Body of pancreas (tissue), 4 donors: Measurements from ENCODE around the gene ADK. TPM values are rescaled to one million over a fixed set of nuclear protein-coding genes. Genes with fewer than 3 reads are reported as not detected.
A peak's percentile ranks its signal among the peaks of the same experiment; 100 is the strongest.

ENCODE experiments used
- ATAC-seq: fragments of 150-250 bp; one replicate; pipeline ENCODE4 v1.9.1; 2016
- DNase-seq, 4 donors: peaks; one replicate each; pipeline ENCODE4 v3.0.0-alpha.2; 2019
- H3K27ac ChIP-seq, 4 donors: fragments of 200-600 bp; sonication (generic); 1 replicate in 3 of 4; 2 replicates in 1 of 4; pipeline versions ENCODE4 v1.5.1 to v1.6.1; 2016 to 2019; ENCODE audit warnings: mild to moderate bottlenecking in 1 of 4, mixed read lengths in 1 of 4, moderate library complexity in 1 of 4
- H3K27me3 ChIP-seq, 2 donors: fragments of 200-600 bp; sonication (generic); one replicate each; pipeline ENCODE4 v1.6.0; 2016; ENCODE audit warnings: mild to moderate bottlenecking in 1 of 2
- H3K36me3 ChIP-seq, 2 donors: fragments of 200-600 bp; sonication (generic); replicated peaks in 1 of 2; 2 replicates each; pipeline ENCODE4 v1.5.1; 2016; ENCODE audit warnings: low read depth in 2 of 2; ENCODE audit not compliant: insufficient read depth in 1 of 2
- H3K4me1 ChIP-seq: fragments of 200-600 bp; sonication (generic); one replicate; pipeline ENCODE4 v1.6.0; 2016
- H3K4me3 ChIP-seq, 2 donors: fragments of 200-600 bp; sonication (generic); 1 replicate in 1 of 2; 2 replicates in 1 of 2; pipeline ENCODE4 v1.5.1; 2016 to 2019
- H3K9me3 ChIP-seq, 3 donors: fragments of 200-600 bp; sonication (generic); 1 replicate in 2 of 3; 2 replicates in 1 of 3; pipeline ENCODE4 v1.5.1; 2016
- POLR2A ChIP-seq, 3 donors: fragments of 450-650 bp; IDR thresholded peaks; one replicate each; pipeline ENCODE4 v1.6.1; 2016; ENCODE audit warnings: antibody characterized with exemption in 3 of 3, mild to moderate bottlenecking in 2 of 3
- WGBS, 2 donors: methylation state at CpG; one replicate each; pipeline ENCODE4 v1.1.5; 2017; 5-methylcytosine and 5-hydroxymethylcytosine counted together
- intact Hi-C: fragments of 100-400 bp; cut with DNase I; formaldehyde crosslinking; loops from one replicate; pipeline ENCODE4 v1.15.1; 2023
- total RNA-seq, 2 donors: library from RNA; depleted of rRNA; stranded (reverse); fragments of >200 nt; gene quantifications; one replicate each; pipeline ENCODE4 v1.1.0, GENCODE V29; 2016
- TF ChIP-seq, protein P1 (sequence below), 7 experiments: fragments of 450-650 bp in 4 of 7; fragments of 200-600 bp in 3 of 7; sonication (generic) in 3 of 7; IDR thresholded peaks; one replicate each; pipeline ENCODE4 v1.5.1; 2016 to 2019; ENCODE audit warnings: antibody characterized with exemption in 7 of 7

Gene ADK
- total RNA-seq, 2 donors from 2014 or later: 12.9 to 18.7 TPM

GRCh38 chr10:74194999-74195398, 44.0 kb downstream of the ADK start:
- H3K4me3 ChIP-seq: no peak overlapping the region
- H3K36me3 ChIP-seq: no peaks in the 10 kb centered on the region
- H3K27ac ChIP-seq: no peak overlapping the region
- TF ChIP-seq, protein P1, sequence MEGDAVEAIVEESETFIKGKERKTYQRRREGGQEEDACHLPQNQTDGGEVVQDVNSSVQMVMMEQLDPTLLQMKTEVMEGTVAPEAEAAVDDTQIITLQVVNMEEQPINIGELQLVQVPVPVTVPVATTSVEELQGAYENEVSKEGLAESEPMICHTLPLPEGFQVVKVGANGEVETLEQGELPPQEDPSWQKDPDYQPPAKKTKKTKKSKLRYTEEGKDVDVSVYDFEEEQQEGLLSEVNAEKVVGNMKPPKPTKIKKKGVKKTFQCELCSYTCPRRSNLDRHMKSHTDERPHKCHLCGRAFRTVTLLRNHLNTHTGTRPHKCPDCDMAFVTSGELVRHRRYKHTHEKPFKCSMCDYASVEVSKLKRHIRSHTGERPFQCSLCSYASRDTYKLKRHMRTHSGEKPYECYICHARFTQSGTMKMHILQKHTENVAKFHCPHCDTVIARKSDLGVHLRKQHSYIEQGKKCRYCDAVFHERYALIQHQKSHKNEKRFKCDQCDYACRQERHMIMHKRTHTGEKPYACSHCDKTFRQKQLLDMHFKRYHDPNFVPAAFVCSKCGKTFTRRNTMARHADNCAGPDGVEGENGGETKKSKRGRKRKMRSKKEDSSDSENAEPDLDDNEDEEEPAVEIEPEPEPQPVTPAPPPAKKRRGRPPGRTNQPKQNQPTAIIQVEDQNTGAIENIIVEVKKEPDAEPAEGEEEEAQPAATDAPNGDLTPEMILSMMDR (IDR thresholded peaks at IDR 0.05): no peak
- TF ChIP-seq POLR2A (IDR thresholded peaks at IDR 0.05): no peak
- no peaks in the 10 kb centered on the region for H3K9me3 ChIP-seq
- intact Hi-C loops: no loop called here
- 84 to 89% methylated on average over 3 of the region's 3 CpGs for WGBS, 2 donors
- ATAC-seq (no peak), DNase-seq (no peak)
- no peaks in the 10 kb centered on the region for H3K27me3 ChIP-seq
- H3K4me1 ChIP-seq: peaks cover 9% of the 10 kb centered on the region

GRCh38 chr10:74199315-74199714, 48.3 kb downstream of the ADK start:
- TF ChIP-seq POLR2A (IDR thresholded peaks at IDR 0.05): no peak
- TF ChIP-seq, protein P1 (IDR thresholded peaks at IDR 0.05): no peak
- ATAC-seq: no peak
- DNase-seq: no peak
- intact Hi-C loops: no loop called here
- no peaks in the 10 kb centered on the region for H3K27me3 ChIP-seq
- H3K9me3 ChIP-seq: no peaks in the 10 kb centered on the region
- H3K27ac ChIP-seq: no peak overlapping the region
- WGBS, 2 donors: 85 to 96% methylated on average over 4 of the region's 4 CpGs
- no peak overlapping the region for H3K4me3 ChIP-seq
- no peaks in the 10 kb centered on the region for H3K36me3 ChIP-seq
- no peaks in the 10 kb centered on the region for H3K4me1 ChIP-seq

DNA sequence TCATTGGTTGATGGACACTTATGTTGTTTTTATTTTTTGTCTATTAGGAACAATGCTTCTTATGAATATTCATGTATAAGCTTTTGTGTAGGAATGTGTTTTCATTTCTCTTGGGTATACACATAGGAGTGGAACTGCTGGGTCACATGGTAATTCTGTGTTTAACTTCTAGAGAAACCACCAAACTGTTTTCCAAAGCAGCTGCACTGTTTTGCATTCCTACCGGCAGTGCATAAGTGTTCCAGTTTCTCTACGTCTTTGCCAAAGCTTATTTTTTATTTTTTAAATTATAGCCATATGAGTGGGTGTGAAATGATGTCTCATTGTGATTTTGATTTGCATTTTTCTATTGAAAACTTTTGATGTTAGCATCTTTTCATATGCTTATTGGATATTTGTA, 51.3 kb downstream of the ADK start:
- no peak overlapping the region for H3K27ac ChIP-seq
- ATAC-seq (no peak), DNase-seq (no peak)
- TF ChIP-seq, protein P1 (IDR thresholded peaks at IDR 0.05): no peak
- TF ChIP-seq POLR2A (IDR thresholded peaks at IDR 0.05): no peak
- 86 to 93% methylated on average over 2 of the region's 2 CpGs for WGBS, 2 donors
- intact Hi-C loops: no loop called here
- no peaks in the 10 kb centered on the region for H3K36me3 ChIP-seq
- no peak overlapping the region for H3K4me3 ChIP-seq
- H3K4me1 ChIP-seq: peaks cover 12% of the 10 kb centered on the region
- H3K9me3 ChIP-seq: no peaks in the 10 kb centered on the region
- no peaks in the 10 kb centered on the region for H3K27me3 ChIP-seq

DNA sequence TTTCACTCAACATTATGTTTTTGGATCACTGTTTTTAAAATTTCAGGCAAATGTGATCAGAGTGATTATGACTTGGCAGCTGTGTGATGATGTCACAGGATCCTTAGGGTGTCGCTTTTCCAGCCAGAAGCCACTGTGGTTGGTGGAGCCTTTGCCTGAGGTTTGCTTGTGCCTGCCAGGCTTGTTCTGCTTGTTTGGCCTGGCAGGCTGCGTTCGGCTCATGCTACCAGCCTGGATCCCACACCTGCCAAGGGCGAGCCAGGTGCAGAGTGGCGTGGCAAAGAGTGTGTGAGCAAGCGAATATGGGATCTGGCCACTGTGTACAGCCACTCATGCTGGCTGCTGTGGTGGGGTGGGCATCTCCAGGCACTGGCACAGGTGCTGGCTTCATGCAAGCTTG, 55.7 kb downstream of the ADK start:
- H3K4me3 ChIP-seq: no peak overlapping the region
- H3K27me3 ChIP-seq: no peaks in the 10 kb centered on the region
- H3K36me3 ChIP-seq: no peaks in the 10 kb centered on the region
- TF ChIP-seq POLR2A (IDR thresholded peaks at IDR 0.05): no peak
- TF ChIP-seq, protein P1 (IDR thresholded peaks at IDR 0.05): no peak
- H3K4me1 ChIP-seq: peaks cover 18% of the 10 kb centered on the region
- intact Hi-C loops: no loop called here
- ATAC-seq: peak; percentile 85
- no peaks in the 10 kb centered on the region for H3K9me3 ChIP-seq
- peak overlapping the region; percentile 1 to 52 (median 39) for H3K27ac ChIP-seq
- peak; percentile 54 to 82 (median 72) for DNase-seq
- WGBS, 2 donors: 33 to 53% methylated on average over 2 to 6 of the region's 6 CpGs

DNA sequence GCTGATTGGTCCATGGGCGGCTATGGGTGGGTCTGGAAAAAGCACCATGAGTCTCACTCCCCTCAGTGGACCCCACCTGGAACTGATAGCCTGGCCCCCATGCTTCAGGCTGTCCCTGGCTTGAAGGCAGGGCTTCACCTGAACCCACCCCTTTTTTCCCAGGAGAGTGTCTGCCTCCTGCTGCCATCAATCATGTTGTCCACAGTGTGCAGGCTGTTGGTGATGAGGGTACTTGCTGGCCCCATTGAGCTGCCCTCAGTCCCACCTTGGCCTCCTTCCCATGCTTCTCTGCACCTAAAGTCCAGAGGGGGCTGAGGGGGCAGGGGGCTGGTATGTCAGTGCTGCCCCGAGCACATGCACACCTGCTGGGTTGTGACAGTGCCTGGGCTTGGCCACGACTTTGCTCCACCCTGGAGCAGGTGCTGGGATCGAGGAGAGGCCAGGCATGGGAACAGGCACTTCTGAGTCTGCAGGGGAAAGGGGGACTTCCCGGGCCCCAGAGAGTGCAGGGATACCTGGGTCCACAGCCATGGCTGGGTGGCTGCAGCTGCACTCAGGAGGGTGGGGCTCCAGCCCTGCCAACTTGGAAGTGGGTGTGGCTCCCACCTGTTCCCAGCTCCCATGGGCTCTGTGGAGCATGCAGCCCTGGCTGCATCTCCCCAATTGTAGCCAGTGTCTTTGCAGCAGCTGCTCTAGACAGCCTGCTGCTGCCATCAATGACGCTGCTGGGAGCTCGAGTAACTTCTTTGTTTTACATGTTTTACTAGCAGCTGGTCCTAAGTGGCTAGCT, 56.9 kb downstream of the ADK start:
- ATAC-seq: peak; percentile 33
- TF ChIP-seq, protein P1 (IDR thresholded peaks at IDR 0.05): no peak
- no peak for TF ChIP-seq POLR2A (IDR thresholded peaks at IDR 0.05)
- Histone ChIP-seq H3K27me3 (no peaks in the 10 kb centered on the region), H3K4me1 (peaks cover 18% of the 10 kb centered on the region), H3K36me3 (no peaks in the 10 kb centered on the region), H3K9me3 (no peaks in the 10 kb centered on the region), H3K4me3 (no peak overlapping the region), H3K27ac (peak overlapping the region in 1 of 4 donors; percentile 48)
- peak; percentile 24 to 65 (median 46) for DNase-seq
- intact Hi-C loops: no loop called here
- WGBS, 2 donors: 58 to 66% methylated on average over 3 to 7 of the region's 7 CpGs
